GM12878 (cell line): Measurements from ENCODE around the gene LANCL2. TPM values are rescaled to one million over a fixed set of nuclear protein-coding genes. Genes with fewer than 3 reads are reported as not detected.

ENCODE experiments used
- ATAC-seq: fragments of 200-7000 bp; cut with Tn5 transposase; 3 replicates; pipeline ENCODE4 v1.9.1; 2020; ENCODE audit warnings: mild to moderate bottlenecking, moderate library complexity
- BruUV-seq: library from RNA; stranded (reverse); fragments of 400-500 nt; replicated peaks from 2 replicates; lab custom pipeline; 2021; lab: Mats Ljungman, UMichigan
- CTCF ChIA-PET: fragments of 300-600 bp; sonication (Branson Sonifier 250); formaldehyde crosslinking; extraction: SDS; loops from one replicate; lab custom pipeline; 2021; ENCODE audit warnings: inconsistent platforms; lab: Yijun Ruan, JAX
- POLR2A ChIA-PET: fragments of 350-600 bp; formaldehyde crosslinking; extraction: SDS; loops from one replicate; lab custom pipeline; 2021; ENCODE audit warnings: inconsistent platforms; lab: Charles Lee
- RAD21 ChIA-PET: fragments of 300-600 bp; sonication (Branson Sonifier 250); formaldehyde crosslinking; loops from one replicate; lab custom pipeline; 2023; ENCODE audit warnings: antibody characterized with exemption; ENCODE audit not compliant: unreplicated experiment; lab: Charles Lee
- SMC1A ChIA-PET: fragments of 300-600 bp; sonication (Branson Sonifier 250); formaldehyde crosslinking; loops from one replicate; lab custom pipeline; 2023; ENCODE audit not compliant: unreplicated experiment, uncharacterized antibody; lab: Charles Lee
- DNase-seq: peaks from one replicate; pipeline ENCODE4 v3.0.0-alpha.2; 2011; ENCODE audit warnings: low read depth, low spot score
- FAIRE-seq: peaks from 3 replicates; lab custom pipeline; 2011; peaks lifted over from hg19 to GRCh38; lab: Jason Lieb, UNC
- H2AFZ ChIP-seq: 2 replicates; pipeline ENCODE4 v1.6.0; 2011; ENCODE audit warnings: low read depth, low read length, control low read depth; ENCODE audit not compliant: control insufficient read depth
- H3K27ac ChIP-seq: 2 replicates; pipeline ENCODE4 v1.5.1; 2011; ENCODE audit warnings: control low read depth; ENCODE audit not compliant: control insufficient read depth, insufficient read depth
- H3K27me3 ChIP-seq, 2 experiments: replicated peaks in 1 of 2; 2 replicates each; pipeline versions ENCODE4 v1.6.0 to v1.6.1; 2011; ENCODE audit warnings: low read length in 1 of 2; ENCODE audit not compliant: control insufficient read depth in 2 of 2, insufficient read depth in 2 of 2
- H3K36me3 ChIP-seq, 2 experiments: 2 replicates each; pipeline ENCODE4 v1.5.1; 2011; ENCODE audit warnings: low read length in 1 of 2; ENCODE audit not compliant: control insufficient read depth in 2 of 2, insufficient read depth in 2 of 2
- H3K4me1 ChIP-seq: 2 replicates; pipeline ENCODE4 v1.6.1; 2011; ENCODE audit warnings: mild to moderate bottlenecking, low read length, moderate library complexity, mixed read lengths; ENCODE audit not compliant: control insufficient read depth, insufficient read depth
- H3K4me2 ChIP-seq: 2 replicates; pipeline ENCODE4 v1.6.0; 2011; ENCODE audit warnings: control low read depth; ENCODE audit not compliant: control insufficient read depth, insufficient read depth
- H3K4me3 ChIP-seq: fragments of 200-600 bp; sonication (generic); 2 replicates; pipeline ENCODE4 v1.5.1; 2016
- H3K79me2 ChIP-seq: 2 replicates; pipeline ENCODE4 v1.6.0; 2011; ENCODE audit warnings: low read length; ENCODE audit not compliant: control insufficient read depth, insufficient read depth
- H3K9ac ChIP-seq: 2 replicates; pipeline ENCODE4 v1.8.0; 2011; ENCODE audit warnings: low read length, control low read depth, mixed read lengths; ENCODE audit not compliant: control insufficient read depth, insufficient read depth
- H3K9me3 ChIP-seq: replicated peaks from 3 replicates; pipeline ENCODE4 v1.5.1; 2011; ENCODE audit warnings: mild to moderate bottlenecking, low read length; ENCODE audit not compliant: control insufficient read depth, insufficient read depth
- H4K20me1 ChIP-seq: 2 replicates; pipeline ENCODE4 v1.6.0; 2011; ENCODE audit not compliant: control insufficient read depth, insufficient read depth
- FOS ChIP-seq: IDR thresholded peaks from 3 replicates; pipeline ENCODE4 v1.6.1; 2011; ENCODE audit warnings: borderline replicate concordance; ENCODE audit not compliant: insufficient read length; ENCODE audit errors: extremely low read depth
- GATAD2B ChIP-seq: fragments of 450-650 bp; conservative IDR thresholded peaks from 2 replicates; pipeline ENCODE4 v1.6.1; 2017; ENCODE audit warnings: low read depth, mild to moderate bottlenecking, moderate library complexity
- KDM1A ChIP-seq: fragments of 200-600 bp; sonication (generic); IDR thresholded peaks from 2 replicates; pipeline ENCODE4 v1.6.1; 2016; ENCODE audit warnings: borderline replicate concordance
- MTA3 ChIP-seq: IDR thresholded peaks from 2 replicates; pipeline ENCODE4 v1.6.1; 2012; ENCODE audit warnings: low read length, inconsistent platforms, borderline replicate concordance
- RB1 ChIP-seq: fragments of 450-650 bp; formaldehyde crosslinking; IDR thresholded peaks from 2 replicates; pipeline ENCODE4 v1.6.1; 2017; ENCODE audit warnings: mild to moderate bottlenecking, borderline replicate concordance
- SMARCA5 ChIP-seq: fragments of 450-650 bp; IDR thresholded peaks from 2 replicates; pipeline ENCODE4 v1.6.1; 2017; ENCODE audit warnings: mild to moderate bottlenecking
- ZZZ3 ChIP-seq: IDR thresholded peaks from 2 replicates; pipeline ENCODE4 v1.6.1; 2011; ENCODE audit warnings: low read depth; ENCODE audit not compliant: control insufficient read depth, insufficient read length
- WGBS: methylation state at CpG from one replicate; pipeline ENCODE4 v1.1.6; 2016; ENCODE audit warnings: low lambda C conversion rate; ENCODE audit not compliant: insufficient replicate concordance, insufficient coverage; ENCODE audit errors: missing lambda C conversion rate; 5-methylcytosine and 5-hydroxymethylcytosine counted together
- in situ Hi-C: fragments of 300-500 bp; cut with MboI; formaldehyde crosslinking; loops from 9 replicates; pipeline ENCODE4 v1.14.3; 2018; ENCODE audit warnings: mixed read lengths
- intact Hi-C: fragments of 100-400 bp; cut with micrococcal nuclease; formaldehyde crosslinking; loops from one replicate; pipeline ENCODE4 v1.14.2; 2022; ENCODE audit not compliant: unreplicated experiment
- polyA plus RNA-seq, 11 experiments: library from polyadenylated mRNA; depleted of rRNA in 4 of 11; unstranded in 6 of 11; stranded (reverse) in 5 of 11; fragments of >200 nt; fragmentation: Nextera tagmentation in 4 of 11; fragmentation: Illumina TruSeq in 1 of 11; extraction: Ambion mirVana in 4 of 11; extraction: Trizol in 1 of 11; gene quantifications; 1 replicate in 1 of 11; 2 replicates in 10 of 11; pipeline versions ENCODE4 v1.2.1 to v1.2.3, GENCODE V29; 2011 to 2016; ENCODE audit warnings: inconsistent platforms in 2 of 11, missing spikeins in 2 of 11, low read depth in 1 of 11
- total RNA-seq, 4 experiments: library from RNA; depleted of rRNA in 3 of 4; stranded (reverse); fragments of >200 nt in 3 of 4; fragmentation: Illumina TruSeq in 1 of 4; extraction: Trizol in 1 of 4; gene quantifications; 2 replicates each; pipeline versions ENCODE4 v1.2.1 to v1.2.3, GENCODE V29; 2013 to 2021

Gene LANCL2
- total and polyA plus RNA-seq, 10 of the 15 experiments (the other 5 are each of a cell fraction or from before 2014, with no cell fraction given): 8.1 to 28.6 (median 16.4) TPM

DNA sequence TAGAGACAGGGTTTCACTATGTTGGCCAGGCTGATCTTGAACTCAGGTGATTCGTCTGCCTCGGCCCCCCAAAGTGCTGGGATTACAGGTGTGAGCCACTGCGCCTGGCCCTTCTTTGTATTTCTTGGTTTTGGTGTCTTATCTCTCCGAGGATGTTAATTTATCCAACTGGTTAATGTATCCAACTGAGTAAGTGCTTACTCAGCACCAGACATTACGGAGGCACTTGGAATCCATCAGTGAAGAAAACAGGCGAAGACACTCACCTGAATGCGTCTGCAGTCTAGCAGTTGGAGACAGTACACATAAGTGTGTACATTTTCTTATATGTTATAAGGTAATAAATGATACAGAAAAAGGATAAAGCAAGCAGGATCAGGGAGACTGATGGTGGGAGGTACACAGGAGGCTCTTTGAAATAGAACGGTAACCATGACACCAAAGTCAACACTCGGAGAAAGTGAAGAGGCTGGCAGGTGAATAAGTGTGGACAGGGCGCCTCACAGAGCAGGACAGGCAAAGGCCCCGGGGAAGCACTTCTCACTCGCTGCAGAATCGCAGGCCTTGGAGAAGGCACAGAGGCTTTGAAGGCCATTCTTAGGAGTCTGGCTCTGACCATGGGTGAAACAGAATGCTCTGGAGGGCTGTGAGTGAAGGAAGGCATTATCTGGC, 73.1 kb downstream of the LANCL2 start:
- Histone ChIP-seq H3K79me2 (no peaks in the 10 kb centered on the region), H3K4me1 (no peaks in the 10 kb centered on the region), H3K36me3 (0 out of 4 replicates have a peak, but pooled peaks cover 0 to 1% of the 10 kb centered on the region in 2 experiments), H3K27ac (no peak overlapping the region), H3K9me3 (no peaks in the 10 kb centered on the region), H4K20me1 (no peaks in the 10 kb centered on the region), H3K4me2 (no peak overlapping the region), H3K4me3 (no peak overlapping the region), H3K27me3 (no peaks in the 10 kb centered on the region), H3K9ac (no peak overlapping the region)
- no peak for FAIRE-seq
- no peak for ATAC-seq
- BruUV-seq: no TSS peak
- in situ Hi-C loops: loop anchor here (5.0 kb wide), 1 partner anchor 154 kb away; no protein-coding TSS in a partner anchor
- intact Hi-C loops: no loop called here
- CTCF ChIA-PET: no interaction called here
- RAD21 ChIA-PET: no interaction called here
- SMC1A ChIA-PET: no interaction called here
- WGBS: 93% methylated on average over 13 of the region's 13 CpGs
- DNase-seq: no peak
- TF ChIP-seq FOS (no peak), SMARCA5 (no peak), ZZZ3 (no peak)
- TF ChIP-seq, all 136 proteins: peak for 0
- H2AFZ ChIP-seq: no peak overlapping the region
- POLR2A ChIA-PET: no interaction called here

DNA sequence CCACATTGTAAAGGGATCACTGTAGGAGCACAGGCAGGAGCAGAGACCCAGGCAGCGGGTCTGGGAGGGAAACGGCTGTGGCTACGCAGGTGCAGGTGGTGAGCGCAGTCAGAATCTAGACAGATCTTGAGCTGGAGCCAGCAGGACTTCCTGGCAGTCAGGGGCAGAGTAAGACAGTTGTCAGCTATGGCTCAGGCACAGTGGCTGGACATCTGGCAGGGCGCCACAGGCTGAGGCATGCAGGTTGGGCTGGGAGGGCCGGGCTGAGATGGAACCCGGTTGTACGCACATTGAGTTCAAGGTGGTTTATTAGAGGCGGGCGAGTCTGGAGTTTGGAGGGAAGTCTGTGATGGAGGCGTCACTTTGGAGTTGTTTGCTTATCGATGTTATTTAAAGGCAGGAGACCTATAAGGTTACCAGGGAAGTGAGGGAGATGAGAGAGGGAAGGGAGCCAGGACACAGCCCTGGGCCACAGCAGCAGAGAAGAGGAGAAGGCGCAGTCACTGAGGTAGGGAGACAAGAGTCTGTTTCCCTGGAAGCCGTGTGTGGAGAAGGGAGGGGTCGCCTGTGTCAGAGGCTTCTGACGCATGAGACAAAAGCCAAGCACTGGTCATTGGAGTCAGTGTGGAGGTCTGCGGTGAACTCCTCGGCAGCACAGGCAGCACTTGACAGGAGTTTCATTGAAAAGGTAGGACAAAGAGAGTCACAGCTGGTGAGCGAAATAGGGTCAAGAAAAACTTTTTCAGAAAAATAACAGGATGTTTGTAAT, 73.8 kb downstream of the LANCL2 start:
- no peaks in the 10 kb centered on the region for H3K4me1 ChIP-seq
- ChIA-PET POLR2A (no interaction called here), SMC1A (no interaction called here), CTCF (no interaction called here), RAD21 (no interaction called here)
- H3K9me3 ChIP-seq: no peaks in the 10 kb centered on the region
- in situ Hi-C loops: loop anchor here (5.0 kb wide), 1 partner anchor 153 kb away; no protein-coding TSS in a partner anchor
- intact Hi-C loops: no loop called here
- no peaks in the 10 kb centered on the region for H3K79me2 ChIP-seq
- no peak overlapping the region for H3K4me3 ChIP-seq
- no peak for ATAC-seq
- DNase-seq: no peak
- no peaks in the 10 kb centered on the region for H3K27me3 ChIP-seq
- 0 out of 4 replicates have a peak, but pooled peaks cover 0 to 1% of the 10 kb centered on the region in 2 experiments for H3K36me3 ChIP-seq
- FAIRE-seq: no peak
- no peak overlapping the region for H2AFZ ChIP-seq
- H3K4me2 ChIP-seq: no peak overlapping the region
- H4K20me1 ChIP-seq: no peaks in the 10 kb centered on the region
- no peak overlapping the region for H3K9ac ChIP-seq
- WGBS: 80% methylated on average over 19 of the region's 19 CpGs
- TF ChIP-seq MTA3 (no peak), RB1 (no peak), KDM1A (no peak), GATAD2B (no peak)
- no TSS peak for BruUV-seq
- no peak overlapping the region for H3K27ac ChIP-seq
